ENCODE measurements around the gene SPOCD1.

Gene SPOCD1

GRCh38 chr1:31815752-31816500 lies at the start of gene SPOCD1:
TSS of gene SPOCD1 (minus strand) at chr1:31816022. CDS start at chr1:31815333, 689 bp downstream.
- H3K4me3 ChIP-seq (ENCODE audit: low read depth, low read length), result peak within 1 kb of the TSS; percentile 69
- no peaks in the 10 kb centered on the region for H3K9me3 ChIP-seq (ENCODE audit: control insufficient read depth, insufficient read depth, low read length)
- no peaks in the 10 kb centered on the region for H3K36me3 ChIP-seq (ENCODE audit: control insufficient read depth, insufficient read depth, low read length)
- H3K4me1 ChIP-seq (ENCODE audit: control insufficient read depth, insufficient read depth, low read length), result peaks cover 4% of the 10 kb centered on the region
- peak within 1 kb of the TSS; percentile 41 for H3K9ac ChIP-seq (ENCODE audit: low read depth, low read length)
- no peaks in the 10 kb centered on the region for H3K27me3 ChIP-seq (ENCODE audit: control insufficient read depth, insufficient read depth, low read length)

DNA sequence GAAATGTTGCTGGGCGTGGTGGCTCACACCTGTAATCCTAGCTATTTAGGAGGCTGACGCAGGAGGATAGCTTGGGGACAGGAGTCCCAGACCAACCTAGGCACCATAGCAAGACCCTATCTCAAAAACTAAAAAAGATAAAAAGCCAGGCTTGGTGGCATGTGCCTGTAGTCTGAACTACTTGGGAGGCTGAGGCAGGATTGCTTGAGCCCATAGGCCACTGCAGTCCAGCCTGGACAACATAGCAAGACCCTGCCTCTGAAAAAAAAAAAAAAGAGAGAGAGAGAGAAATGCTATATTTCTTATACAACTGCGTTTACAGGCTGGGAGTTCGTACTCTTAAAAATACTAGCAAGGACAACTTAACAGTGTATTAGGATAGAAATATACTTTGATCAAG lies 46.2 kb upstream of the SPOCD1 start:
- Histone ChIP-seq H3K4me3 (ENCODE audit: low read depth, low read length) (no peak overlapping the region), H3K4me1 (ENCODE audit: control insufficient read depth, insufficient read depth, low read length) (no peaks in the 10 kb centered on the region)

DNA sequence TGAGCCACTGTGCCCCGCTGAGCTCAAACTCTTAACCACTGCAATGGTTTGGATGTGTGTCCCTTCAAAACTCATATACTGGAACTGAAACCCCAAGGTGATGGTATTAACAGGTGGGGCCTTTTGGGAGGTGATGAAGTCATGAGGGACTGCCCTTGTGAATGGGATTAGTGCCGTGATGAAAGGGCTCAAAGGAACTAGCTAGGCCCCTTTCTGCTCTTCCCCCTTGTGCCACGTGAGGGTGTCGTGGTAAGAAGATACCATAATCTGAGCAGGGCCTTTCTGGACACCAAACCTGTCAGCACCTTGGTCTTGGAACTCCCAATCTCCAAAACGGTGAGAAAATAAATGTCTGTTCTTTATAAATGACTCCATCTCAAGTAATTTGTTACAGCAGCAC lies 45.5 kb upstream of the SPOCD1 start:
- no peak overlapping the region for H3K9ac ChIP-seq (ENCODE audit: low read depth, low read length)
- no peaks in the 10 kb centered on the region for H3K4me1 ChIP-seq (ENCODE audit: control insufficient read depth, insufficient read depth, low read length)
- H3K27me3 ChIP-seq (ENCODE audit: control insufficient read depth, insufficient read depth, low read length), result no peaks in the 10 kb centered on the region
- no peak overlapping the region for H3K4me3 ChIP-seq (ENCODE audit: low read depth, low read length)
- no peaks in the 10 kb centered on the region for H3K9me3 ChIP-seq (ENCODE audit: control insufficient read depth, insufficient read depth, low read length)
- H3K36me3 ChIP-seq (ENCODE audit: control insufficient read depth, insufficient read depth, low read length), result no peaks in the 10 kb centered on the region

More for the DNA sequence above, 46.2 kb upstream of the SPOCD1 start:
- no peaks in the 10 kb centered on the region for H3K27me3 ChIP-seq (ENCODE audit: control insufficient read depth, insufficient read depth, low read length)
- H3K36me3 ChIP-seq (ENCODE audit: control insufficient read depth, insufficient read depth, low read length), result no peaks in the 10 kb centered on the region
- H3K9me3 ChIP-seq (ENCODE audit: control insufficient read depth, insufficient read depth, low read length), result no peaks in the 10 kb centered on the region
- H3K9ac ChIP-seq (ENCODE audit: low read depth, low read length), result no peak overlapping the region

DNA sequence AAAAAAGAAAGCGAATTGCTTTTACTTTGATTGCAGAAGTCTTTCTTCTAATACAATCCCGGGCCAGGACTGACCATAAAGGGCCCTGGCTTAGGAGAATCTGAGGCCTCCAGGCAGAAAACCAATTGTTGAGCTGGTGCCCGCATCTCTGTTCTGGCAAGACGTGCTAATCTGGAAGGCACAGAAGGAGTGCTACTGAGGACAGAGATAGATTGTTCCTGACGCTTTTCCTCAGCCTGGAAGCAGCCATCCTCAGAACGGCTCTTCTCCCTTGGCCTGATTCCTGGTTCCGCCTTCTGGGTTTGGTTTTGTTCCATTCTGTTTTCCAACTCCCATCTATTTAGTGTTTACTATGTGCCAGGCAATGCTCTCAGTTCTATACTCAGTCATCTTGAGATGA lies 44.8 kb upstream of the SPOCD1 start:
- Histone ChIP-seq H3K4me1 (ENCODE audit: control insufficient read depth, insufficient read depth, low read length) (no peaks in the 10 kb centered on the region), H3K9me3 (ENCODE audit: control insufficient read depth, insufficient read depth, low read length) (no peaks in the 10 kb centered on the region), H3K27me3 (ENCODE audit: control insufficient read depth, insufficient read depth, low read length) (no peaks in the 10 kb centered on the region), H3K36me3 (ENCODE audit: control insufficient read depth, insufficient read depth, low read length) (no peaks in the 10 kb centered on the region), H3K9ac (ENCODE audit: low read depth, low read length) (no peak overlapping the region), H3K4me3 (ENCODE audit: low read depth, low read length) (no peak overlapping the region)

DNA sequence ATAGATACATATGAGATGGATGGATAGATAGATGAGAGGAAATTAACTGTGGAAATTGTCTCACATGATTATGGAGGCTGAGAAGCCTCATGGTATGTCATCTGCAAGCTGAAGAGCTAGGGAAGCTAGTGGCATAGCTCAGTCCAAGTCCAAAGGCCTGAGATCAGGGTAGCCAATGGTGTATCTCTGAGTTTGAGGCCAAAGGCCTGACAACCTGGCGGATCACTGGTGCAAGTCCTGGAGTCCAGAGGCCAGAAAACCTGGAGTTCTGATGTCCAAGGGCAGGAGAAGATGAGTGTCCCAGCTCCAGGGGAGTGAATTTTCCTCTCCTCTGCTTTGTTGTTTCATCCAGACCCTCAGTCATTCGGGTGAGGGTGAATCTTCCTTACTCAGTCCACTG lies 43.9 kb upstream of the SPOCD1 start:
- H3K36me3 ChIP-seq (ENCODE audit: control insufficient read depth, insufficient read depth, low read length), result no peaks in the 10 kb centered on the region
- no peak overlapping the region for H3K4me3 ChIP-seq (ENCODE audit: low read depth, low read length)
- H3K9ac ChIP-seq (ENCODE audit: low read depth, low read length), result no peak overlapping the region
- no peaks in the 10 kb centered on the region for H3K27me3 ChIP-seq (ENCODE audit: control insufficient read depth, insufficient read depth, low read length)
- H3K9me3 ChIP-seq (ENCODE audit: control insufficient read depth, insufficient read depth, low read length), result no peaks in the 10 kb centered on the region
- no peaks in the 10 kb centered on the region for H3K4me1 ChIP-seq (ENCODE audit: control insufficient read depth, insufficient read depth, low read length)

DNA sequence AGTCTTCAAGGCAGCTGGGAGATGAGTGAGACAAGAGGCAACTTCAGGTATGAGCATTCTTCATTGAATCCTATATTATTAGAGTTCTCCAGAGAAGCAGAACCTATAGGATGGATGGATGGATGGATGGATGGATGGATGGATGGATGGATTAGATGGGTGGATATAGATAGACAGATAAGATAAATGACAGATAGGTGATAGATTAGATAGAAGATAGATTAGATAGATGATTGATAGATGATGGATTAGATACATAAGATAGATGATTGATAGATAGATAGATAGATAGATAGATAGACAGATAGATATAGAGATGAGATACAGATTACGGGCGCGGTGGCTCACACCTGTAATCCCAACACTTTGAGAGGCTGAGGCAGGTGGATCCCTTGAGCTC lies 43.2 kb upstream of the SPOCD1 start:
- no peaks in the 10 kb centered on the region for H3K4me1 ChIP-seq (ENCODE audit: control insufficient read depth, insufficient read depth, low read length)
- no peak overlapping the region for H3K4me3 ChIP-seq (ENCODE audit: low read depth, low read length)
- no peaks in the 10 kb centered on the region for H3K9me3 ChIP-seq (ENCODE audit: control insufficient read depth, insufficient read depth, low read length)
- no peaks in the 10 kb centered on the region for H3K27me3 ChIP-seq (ENCODE audit: control insufficient read depth, insufficient read depth, low read length)
- H3K36me3 ChIP-seq (ENCODE audit: control insufficient read depth, insufficient read depth, low read length), result no peaks in the 10 kb centered on the region
- no peak overlapping the region for H3K9ac ChIP-seq (ENCODE audit: low read depth, low read length)

DNA sequence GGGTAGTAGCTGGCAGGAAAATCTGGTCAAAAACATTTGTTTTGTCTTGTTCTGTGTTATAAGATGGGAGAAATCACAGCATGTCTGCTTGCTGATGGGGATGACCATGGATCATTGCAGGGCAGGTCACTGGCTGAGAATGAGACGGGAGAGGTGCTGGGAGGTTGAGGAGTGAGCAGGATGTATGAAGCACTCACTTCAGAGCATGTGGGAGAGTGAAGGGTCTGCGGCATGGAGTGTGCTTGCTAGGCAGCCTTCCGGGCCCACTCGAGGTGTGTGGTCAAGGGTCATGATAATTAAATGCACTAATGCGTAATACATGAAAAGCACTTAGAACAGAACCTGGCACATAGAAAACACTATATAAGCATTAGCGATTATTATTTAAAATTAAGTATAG lies 42.0 kb upstream of the SPOCD1 start:
- Histone ChIP-seq H3K27me3 (ENCODE audit: control insufficient read depth, insufficient read depth, low read length) (no peaks in the 10 kb centered on the region), H3K9me3 (ENCODE audit: control insufficient read depth, insufficient read depth, low read length) (no peaks in the 10 kb centered on the region), H3K36me3 (ENCODE audit: control insufficient read depth, insufficient read depth, low read length) (no peaks in the 10 kb centered on the region), H3K9ac (ENCODE audit: low read depth, low read length) (no peak overlapping the region), H3K4me1 (ENCODE audit: control insufficient read depth, insufficient read depth, low read length) (no peaks in the 10 kb centered on the region), H3K4me3 (ENCODE audit: low read depth, low read length) (no peak overlapping the region)

- H3K4me3 ChIP-seq (ENCODE audit: low read depth, low read length), result no peak overlapping the region
- no peaks in the 10 kb centered on the region for H3K9me3 ChIP-seq (ENCODE audit: control insufficient read depth, insufficient read depth, low read length)
- H3K27me3 ChIP-seq (ENCODE audit: control insufficient read depth, insufficient read depth, low read length), result no peaks in the 10 kb centered on the region
- no peak overlapping the region for H3K9ac ChIP-seq (ENCODE audit: low read depth, low read length)
- no peaks in the 10 kb centered on the region for H3K36me3 ChIP-seq (ENCODE audit: control insufficient read depth, insufficient read depth, low read length)
- H3K4me1 ChIP-seq (ENCODE audit: control insufficient read depth, insufficient read depth, low read length), result no peaks in the 10 kb centered on the region
Observed at GRCh38 chr1:31856140-31856539, 40.3 kb upstream of the SPOCD1 start.

GRCh38 chr1:31855038-31855845 lies 39.4 kb upstream of the SPOCD1 start:
- Histone ChIP-seq H3K4me1 (ENCODE audit: control insufficient read depth, insufficient read depth, low read length) (no peaks in the 10 kb centered on the region), H3K9ac (ENCODE audit: low read depth, low read length) (no peak overlapping the region), H3K4me3 (ENCODE audit: low read depth, low read length) (no peak overlapping the region), H3K27me3 (ENCODE audit: control insufficient read depth, insufficient read depth, low read length) (no peaks in the 10 kb centered on the region), H3K36me3 (ENCODE audit: control insufficient read depth, insufficient read depth, low read length) (no peaks in the 10 kb centered on the region), H3K9me3 (ENCODE audit: control insufficient read depth, insufficient read depth, low read length) (no peaks in the 10 kb centered on the region)

GRCh38 chr1:31849653-31850052 lies 33.8 kb upstream of the SPOCD1 start:
- H3K36me3 ChIP-seq (ENCODE audit: control insufficient read depth, insufficient read depth, low read length), result no peaks in the 10 kb centered on the region
- no peak overlapping the region for H3K9ac ChIP-seq (ENCODE audit: low read depth, low read length)
- H3K4me3 ChIP-seq (ENCODE audit: low read depth, low read length), result no peak overlapping the region
- H3K27me3 ChIP-seq (ENCODE audit: control insufficient read depth, insufficient read depth, low read length), result no peaks in the 10 kb centered on the region
- H3K4me1 ChIP-seq (ENCODE audit: control insufficient read depth, insufficient read depth, low read length), result no peaks in the 10 kb centered on the region
- H3K9me3 ChIP-seq (ENCODE audit: control insufficient read depth, insufficient read depth, low read length), result no peaks in the 10 kb centered on the region

- Histone ChIP-seq H3K9me3 (ENCODE audit: control insufficient read depth, insufficient read depth, low read length) (no peaks in the 10 kb centered on the region), H3K27me3 (ENCODE audit: control insufficient read depth, insufficient read depth, low read length) (no peaks in the 10 kb centered on the region), H3K4me3 (ENCODE audit: low read depth, low read length) (no peak overlapping the region), H3K36me3 (ENCODE audit: control insufficient read depth, insufficient read depth, low read length) (no peaks in the 10 kb centered on the region), H3K9ac (ENCODE audit: low read depth, low read length) (no peak overlapping the region), H3K4me1 (ENCODE audit: control insufficient read depth, insufficient read depth, low read length) (no peaks in the 10 kb centered on the region)
Observed at GRCh38 chr1:31848381-31848897, 32.6 kb upstream of the SPOCD1 start.

DNA sequence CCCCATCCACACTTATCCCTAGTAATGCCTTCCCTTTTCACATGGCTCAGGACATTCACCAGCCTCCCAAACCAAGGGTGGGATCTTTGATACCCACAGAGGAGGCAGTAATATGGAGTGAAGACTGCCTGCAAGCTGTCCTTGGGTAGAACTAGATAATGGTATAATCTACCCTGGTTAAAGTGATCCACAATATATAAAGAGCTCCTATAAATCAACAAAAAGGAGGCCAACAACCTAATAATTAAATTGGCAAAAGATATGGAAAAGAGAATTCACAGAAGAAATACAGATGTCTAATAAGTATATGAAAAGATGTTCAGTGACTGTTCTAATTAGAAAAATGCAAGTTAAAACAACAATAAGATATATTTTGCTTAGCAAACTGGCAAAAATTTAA lies 30.7 kb upstream of the SPOCD1 start:
- Histone ChIP-seq H3K4me3 (ENCODE audit: low read depth, low read length) (no peak overlapping the region), H3K9me3 (ENCODE audit: control insufficient read depth, insufficient read depth, low read length) (no peaks in the 10 kb centered on the region), H3K36me3 (ENCODE audit: control insufficient read depth, insufficient read depth, low read length) (no peaks in the 10 kb centered on the region), H3K4me1 (ENCODE audit: control insufficient read depth, insufficient read depth, low read length) (no peaks in the 10 kb centered on the region), H3K27me3 (ENCODE audit: control insufficient read depth, insufficient read depth, low read length) (no peaks in the 10 kb centered on the region), H3K9ac (ENCODE audit: low read depth, low read length) (no peak overlapping the region)
